ENCODE measurements around the gene TRIM54. TPM values are rescaled to one million over a fixed set of nuclear protein-coding genes. Genes with fewer than 3 reads are reported as not detected.

The TRIM54 gene
- total and polyA plus RNA-seq, 2 of the 4 experiments (the other 2 are of a cell fraction): 0.15 TPM; not detected in 1

GRCh38 chr2:27353762-27354596 lies 71.8 kb downstream of the TRIM54 start:
- intact Hi-C loops (cut with micrococcal nuclease) (no loop called here), dilution Hi-C loops (cut with HindIII; ENCODE audit: low sequenced_read_pairs, unreplicated experiment) (no loop called here), in situ Hi-C loops (cut with MboI; ENCODE audit: low sequenced_read_pairs) (no loop called here)
- no peak overlapping the region for H3K14ac ChIP-seq (replicated peaks; ENCODE audit: low read depth, low read length)
- BruUV-seq (replicated peaks): no TSS peak
- DNase-seq: peak; percentile 58
- peak overlapping the region; percentile 33 for H2BK5ac ChIP-seq (ENCODE audit: low read depth, low read length, poor library complexity, severe bottlenecking)
- H4K91ac ChIP-seq (ENCODE audit: insufficient read depth, low read depth, low read length): no peak overlapping the region
- H3K27ac ChIP-seq (ENCODE audit: insufficient read depth, low read length): no peak overlapping the region
- no peak overlapping the region for H3K56ac ChIP-seq (ENCODE audit: extremely low read depth, insufficient read depth, low read length)
- no peaks in the 10 kb centered on the region; the same call in 1 of the 2 replicates for H4K20me1 ChIP-seq (ENCODE audit: insufficient read depth, low read length)
- no peak overlapping the region for H3K4ac ChIP-seq (ENCODE audit: low read depth, low read length)
- POLR2A ChIA-PET (ENCODE audit: unreplicated experiment): no interaction called here
- ATAC-seq (ENCODE audit: low read depth): no peak
- no peaks in the 10 kb centered on the region; the same call in 1 of the 2 replicates for H3K9me1 ChIP-seq (ENCODE audit: insufficient read depth, low read length)
- WGBS, 2 experiments (ENCODE audit: extremely low coverage in 2 of 2, insufficient read length in 1 of 2): 80% methylated on average over 1 of the region's 7 CpGs; no CpG with 5 or more reads in 1 of the 2 experiments
- H3K4me2 ChIP-seq (ENCODE audit: low read depth, low read length): peak overlapping the region; percentile 35; the same call in 1 of the 2 replicates
- no peak overlapping the region for H3K18ac ChIP-seq (ENCODE audit: low read depth, low read length)
- no peak overlapping the region for H4K8ac ChIP-seq (ENCODE audit: low read depth in 2 of 2, low read length in 2 of 2)
- no peak overlapping the region for H2BK15ac ChIP-seq (ENCODE audit: low read depth, low read length)
- TF ChIP-seq POLR2A (IDR thresholded peaks at IDR 0.05; ENCODE audit: low read depth, low read length) (no peak), CTCF (conservative IDR thresholded peaks at IDR 0.05; ENCODE audit: low read depth, low read length) (no peak), BHLHE40 (IDR thresholded peaks at IDR 0.05; ENCODE audit: low read depth, low read length) (no peak), SMC3 (IDR thresholded peaks at IDR 0.05; ENCODE audit: low read depth, low read length) (no peak)
- no peak overlapping the region for H3K4me3 ChIP-seq (ENCODE audit: insufficient read depth, low read depth, low read length)
- H2AFZ ChIP-seq (replicated peaks; ENCODE audit: low read length, poor library complexity): no peak overlapping the region
- H3K4me1 ChIP-seq (ENCODE audit: control insufficient read depth, insufficient read depth, low read length): peaks cover 8% of the 10 kb centered on the region
- no peak overlapping the region for H3K9ac ChIP-seq (ENCODE audit: low read depth, low read length)
- 0 out of 2 replicates have a peak overlapping the region, but pooled peaks have one; percentile 45 for H3K23ac ChIP-seq (ENCODE audit: low read depth, low read length)
- CTCF ChIA-PET: interaction anchor here (0.6 kb wide), 1 partner anchor 16 kb away, joined by 3 read pairs; no protein-coding TSS in a partner anchor
- H2BK20ac ChIP-seq (ENCODE audit: low read depth, low read length): no peak overlapping the region
- H2AK9ac ChIP-seq (replicated peaks; ENCODE audit: low read depth, low read length, poor library complexity): peak overlapping the region; percentile 50
- peak overlapping the region; percentile 24; the same call in 1 of the 2 replicates for H2AK5ac ChIP-seq (ENCODE audit: low read depth, low read length)
- no peaks in the 10 kb centered on the region for H3K36me3 ChIP-seq (ENCODE audit: control insufficient read depth, insufficient read depth, low read length)
- H3K27me3 ChIP-seq (ENCODE audit: control insufficient read depth, insufficient read depth, low read length): no peaks in the 10 kb centered on the region
- no peaks in the 10 kb centered on the region for H3K9me3 ChIP-seq (ENCODE audit: control insufficient read depth, insufficient read depth, low read length)
- H3K79me1 ChIP-seq (ENCODE audit: low read depth in 1 of 2, low read length in 2 of 2): peaks cover 21 to 50% of the 10 kb centered on the region in 2 experiments
- H2BK120ac ChIP-seq (ENCODE audit: low read depth, low read length): no peak overlapping the region
- no peak overlapping the region for H4K5ac ChIP-seq (ENCODE audit: low read depth, low read length)

All from IMR-90 (cell line).